ENCODE measurements around the gene TCF3.
"Not testable (repeated sequence)": the region's sequence is repeated elsewhere in the genome, so short reads cannot be mapped to it uniquely, and the experiment has no call there.

Gene TCF3

DNA sequence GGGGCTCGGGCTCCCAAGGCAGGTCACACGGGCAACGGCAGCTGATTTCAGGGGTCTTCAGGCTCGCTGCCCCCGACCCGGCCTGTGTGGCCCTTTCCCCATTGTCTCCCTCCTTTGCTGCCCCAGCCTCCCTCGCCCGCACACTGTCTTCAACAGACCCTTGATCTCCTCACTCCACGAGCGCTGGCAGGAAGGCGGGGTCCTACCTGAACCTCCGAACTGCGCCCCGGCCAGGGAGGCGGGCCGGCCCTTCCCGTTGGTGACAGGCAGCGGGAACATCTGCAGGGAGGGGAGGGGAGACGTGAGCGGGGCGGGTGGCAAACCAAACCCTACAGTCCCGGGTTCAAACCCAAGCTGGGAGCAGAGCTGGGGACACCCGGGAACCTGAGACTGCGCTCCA lies 6.3 kb downstream of the TCF3 start:
- H3K4me3 Mint-ChIP-seq, result no peak overlapping the region
- no peak for DNase-seq
- no peaks in the 10 kb centered on the region for H3K27me3 Mint-ChIP-seq (ENCODE audit: low read depth, poor library complexity)
- peaks cover 42% of the 10 kb centered on the region for H3K36me3 Mint-ChIP-seq (ENCODE audit: low read depth)
- no peak overlapping the region for H3K27ac Mint-ChIP-seq
- TF ChIP-seq, protein P1, sequence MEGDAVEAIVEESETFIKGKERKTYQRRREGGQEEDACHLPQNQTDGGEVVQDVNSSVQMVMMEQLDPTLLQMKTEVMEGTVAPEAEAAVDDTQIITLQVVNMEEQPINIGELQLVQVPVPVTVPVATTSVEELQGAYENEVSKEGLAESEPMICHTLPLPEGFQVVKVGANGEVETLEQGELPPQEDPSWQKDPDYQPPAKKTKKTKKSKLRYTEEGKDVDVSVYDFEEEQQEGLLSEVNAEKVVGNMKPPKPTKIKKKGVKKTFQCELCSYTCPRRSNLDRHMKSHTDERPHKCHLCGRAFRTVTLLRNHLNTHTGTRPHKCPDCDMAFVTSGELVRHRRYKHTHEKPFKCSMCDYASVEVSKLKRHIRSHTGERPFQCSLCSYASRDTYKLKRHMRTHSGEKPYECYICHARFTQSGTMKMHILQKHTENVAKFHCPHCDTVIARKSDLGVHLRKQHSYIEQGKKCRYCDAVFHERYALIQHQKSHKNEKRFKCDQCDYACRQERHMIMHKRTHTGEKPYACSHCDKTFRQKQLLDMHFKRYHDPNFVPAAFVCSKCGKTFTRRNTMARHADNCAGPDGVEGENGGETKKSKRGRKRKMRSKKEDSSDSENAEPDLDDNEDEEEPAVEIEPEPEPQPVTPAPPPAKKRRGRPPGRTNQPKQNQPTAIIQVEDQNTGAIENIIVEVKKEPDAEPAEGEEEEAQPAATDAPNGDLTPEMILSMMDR (IDR thresholded peaks at IDR 0.05), result no peak
- H3K9me3 Mint-ChIP-seq, result no peaks in the 10 kb centered on the region
- peaks cover 37% of the 10 kb centered on the region for H3K4me1 Mint-ChIP-seq

DNA sequence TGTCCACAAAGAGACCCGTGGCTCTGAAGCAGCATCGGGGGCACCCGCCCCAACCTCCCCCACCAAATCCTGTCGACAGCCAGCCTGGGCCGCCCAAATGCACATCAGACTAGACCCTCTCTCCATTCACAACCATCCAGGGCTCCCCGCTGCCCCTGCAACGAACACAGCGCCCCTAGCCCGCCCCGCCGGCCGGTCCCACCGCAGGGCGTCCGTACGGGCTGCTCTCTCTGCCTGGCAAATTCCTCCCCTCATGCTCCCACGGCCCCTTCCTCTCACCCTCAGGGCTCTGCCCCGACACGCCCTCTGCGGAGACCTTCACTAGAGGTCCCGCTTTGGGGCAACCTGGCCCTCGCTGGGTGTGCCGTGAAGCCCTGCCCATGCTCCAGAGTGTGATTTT lies 7.1 kb downstream of the TCF3 start:
- no peak overlapping the region for H3K4me3 Mint-ChIP-seq

GRCh38 chr19:1644070-1644469 lies 8.3 kb downstream of the TCF3 start:
- Mint-ChIP-seq H3K4me3 (no peak overlapping the region), H3K36me3 (ENCODE audit: low read depth) (peaks cover 52% of the 10 kb centered on the region), H3K9me3 (no peaks in the 10 kb centered on the region), H3K27me3 (ENCODE audit: low read depth, poor library complexity) (no peaks in the 10 kb centered on the region), H3K4me1 (peaks cover 21% of the 10 kb centered on the region), H3K27ac (no peak overlapping the region)
- TF ChIP-seq, protein P1 (IDR thresholded peaks at IDR 0.05), result no peak
- DNase-seq, result no peak

More for the DNA sequence above, 7.1 kb downstream of the TCF3 start:
- Mint-ChIP-seq H3K36me3 (ENCODE audit: low read depth) (peaks cover 43% of the 10 kb centered on the region), H3K4me1 (peaks cover 29% of the 10 kb centered on the region), H3K27ac (peak overlapping the region; percentile 80), H3K27me3 (ENCODE audit: low read depth, poor library complexity) (no peaks in the 10 kb centered on the region), H3K9me3 (no peaks in the 10 kb centered on the region)
- DNase-seq, result no peak
- TF ChIP-seq, protein P1 (IDR thresholded peaks at IDR 0.05), result no peak

GRCh38 chr19:1640893-1641448 lies 11.4 kb downstream of the TCF3 start:
- H3K4me3 Mint-ChIP-seq; H3K4me1 Mint-ChIP-seq; H3K27ac Mint-ChIP-seq; DNase-seq; H3K9me3 Mint-ChIP-seq; H3K27me3 Mint-ChIP-seq (ENCODE audit: low read depth, poor library complexity): not testable (repeated sequence)
- peaks cover 77% of the 10 kb centered on the region for H3K36me3 Mint-ChIP-seq (ENCODE audit: low read depth)

DNA sequence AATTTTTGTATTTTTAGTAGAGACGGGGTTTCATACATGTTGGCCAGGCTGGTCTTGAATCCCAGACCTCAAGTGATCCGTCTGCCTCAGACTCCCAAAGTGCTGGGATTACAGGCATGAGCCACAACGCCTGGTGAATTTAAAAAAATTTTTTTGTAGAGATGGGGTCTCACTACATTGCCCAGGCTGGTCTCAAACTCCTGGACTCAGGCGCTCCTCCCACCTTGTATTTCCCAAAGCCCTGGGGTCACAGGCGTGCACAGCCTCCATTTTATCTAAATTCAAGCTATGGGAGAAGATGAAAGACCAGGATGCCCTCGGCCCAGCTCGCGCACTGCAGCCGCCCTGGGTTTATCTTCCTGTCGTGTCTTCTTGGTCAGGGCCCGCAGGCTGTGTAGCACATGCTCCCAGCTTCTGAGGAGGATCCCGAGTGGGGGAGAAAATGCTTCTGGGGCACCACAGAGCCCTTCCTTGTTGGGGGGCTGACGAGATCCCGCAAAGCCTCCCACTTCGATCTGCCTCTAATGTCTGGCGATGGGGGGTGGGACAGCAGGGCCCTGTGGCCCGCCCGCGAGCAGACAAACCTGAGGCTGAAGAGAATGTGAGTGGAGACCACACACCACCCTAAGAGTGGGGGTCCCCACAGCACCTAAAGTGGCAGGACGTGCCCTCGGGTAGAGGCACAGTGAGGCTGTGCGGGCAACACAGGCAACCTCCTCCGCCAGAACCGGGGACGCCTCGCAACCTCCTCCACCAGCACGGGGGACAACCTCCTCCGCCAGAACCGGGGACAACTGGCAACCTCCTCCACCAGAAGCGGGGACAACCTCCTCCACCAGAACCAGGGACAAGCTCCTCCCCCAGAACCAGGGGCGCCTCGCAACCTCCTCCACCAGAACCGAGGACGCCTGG lies 15.8 kb downstream of the TCF3 start:
- Mint-ChIP-seq H3K27ac (no peak overlapping the region), H3K27me3 (ENCODE audit: low read depth, poor library complexity) (no peaks in the 10 kb centered on the region), H3K9me3 (peaks cover 5% of the 10 kb centered on the region), H3K4me3 (no peak overlapping the region), H3K4me1 (peaks cover 5% of the 10 kb centered on the region), H3K36me3 (ENCODE audit: low read depth) (peaks cover 68% of the 10 kb centered on the region)
- TF ChIP-seq, protein P1 (IDR thresholded peaks at IDR 0.05), result no peak
- no peak for DNase-seq

DNA sequence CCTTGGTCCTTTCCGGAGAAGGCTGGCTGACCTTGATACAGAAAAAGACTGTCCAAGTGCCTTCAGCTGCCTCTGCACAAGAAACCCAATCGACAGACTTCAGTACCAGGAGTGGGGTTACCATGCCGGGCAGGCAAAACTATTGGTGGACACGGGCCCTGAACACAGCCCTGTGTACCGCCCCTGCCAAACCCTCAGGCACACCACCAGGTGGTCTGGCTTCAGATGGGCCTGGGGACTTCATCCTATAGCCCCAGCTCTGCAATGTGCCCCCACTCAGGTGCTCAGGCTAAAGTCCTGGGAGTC lies 17.5 kb downstream of the TCF3 start:
- H3K9me3 Mint-ChIP-seq, result peaks cover 5% of the 10 kb centered on the region

More for the DNA sequence above, 17.5 kb downstream of the TCF3 start:
- DNase-seq, result no peak
- H3K36me3 Mint-ChIP-seq (ENCODE audit: low read depth), result peaks cover 59% of the 10 kb centered on the region
- H3K27ac Mint-ChIP-seq, result no peak overlapping the region
- H3K27me3 Mint-ChIP-seq (ENCODE audit: low read depth, poor library complexity), result no peaks in the 10 kb centered on the region
- H3K4me1 Mint-ChIP-seq, result peaks cover 5% of the 10 kb centered on the region
- no peak overlapping the region for H3K4me3 Mint-ChIP-seq
- TF ChIP-seq, protein P1 (IDR thresholded peaks at IDR 0.05), result no peak
